Measurements from ENCODE around the gene HSDL2. TPM values are rescaled to one million over a fixed set of nuclear protein-coding genes. Genes with fewer than 3 reads are reported as not detected.
"Not testable (repeated sequence)": the region's sequence is repeated elsewhere in the genome, so short reads cannot be mapped to it uniquely, and the experiment has no call there.

The HSDL2 gene
- total and polyA plus RNA-seq, 2 donors (not counting 1 experiment from before 2014, with no cell fraction given), result 47.9 to 49.9 TPM

DNA sequence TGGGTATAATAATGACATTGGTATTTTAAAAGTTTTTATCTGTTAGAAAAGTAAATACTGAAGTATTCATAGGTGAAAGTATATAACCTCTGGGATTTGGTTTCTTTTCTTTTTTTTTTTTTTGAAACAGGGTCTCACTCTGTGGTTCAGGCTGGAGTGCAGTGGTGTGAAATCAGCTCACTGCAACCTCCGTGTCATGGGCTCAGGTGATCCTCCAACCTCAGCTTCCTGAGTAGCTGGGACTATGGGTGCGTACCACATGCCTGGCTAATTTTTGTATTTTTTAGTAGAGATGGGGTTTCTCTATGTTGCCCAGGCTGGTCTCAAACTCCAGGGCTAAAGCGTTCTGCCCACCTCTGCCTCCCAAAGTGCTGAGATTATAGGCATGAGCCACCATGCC is 7.2 kb downstream of the HSDL2 start:
- Histone ChIP-seq H3K4me3 (replicated peaks in 1 of 4; ENCODE audit: control extremely low read depth in 1 of 4, insufficient read depth in 1 of 4, low read depth in 3 of 4, low read length in 4 of 4) (no peak overlapping the region), H3K27ac (ENCODE audit: insufficient read depth, low read length) (no peak overlapping the region), H3K9me3 (ENCODE audit: control insufficient read depth, insufficient read depth, low read depth, low read length) (no peaks in the 10 kb centered on the region), H3K4me2 (ENCODE audit: extremely low read depth, insufficient read depth, low read length) (no peak overlapping the region), H4K20me1 (ENCODE audit: control insufficient read depth, extremely low read depth, insufficient read depth, low read length) (no peaks in the 10 kb centered on the region), H3K9ac (ENCODE audit: insufficient read depth, low read length) (no peak overlapping the region), H3K4me1 (ENCODE audit: control insufficient read depth, extremely low read depth, insufficient read depth, low read length) (no peaks in the 10 kb centered on the region), H3K36me3 (ENCODE audit: control insufficient read depth, insufficient read depth, low read length) (no peaks in the 10 kb centered on the region), H3K79me2 (ENCODE audit: control insufficient read depth, insufficient read depth, low read length) (peaks cover 13% of the 10 kb centered on the region), H2AFZ (ENCODE audit: low read length) (no peak overlapping the region), H3K27me3 (ENCODE audit: control insufficient read depth, insufficient read depth, low read length) (no peaks in the 10 kb centered on the region)
- DNase-seq (ENCODE audit: low read depth in 2 of 2), result no peak
- no peak for TF ChIP-seq EZH2 (IDR thresholded peaks at IDR 0.05; ENCODE audit: low read length, missing control alignments)
- TF ChIP-seq, protein P1, sequence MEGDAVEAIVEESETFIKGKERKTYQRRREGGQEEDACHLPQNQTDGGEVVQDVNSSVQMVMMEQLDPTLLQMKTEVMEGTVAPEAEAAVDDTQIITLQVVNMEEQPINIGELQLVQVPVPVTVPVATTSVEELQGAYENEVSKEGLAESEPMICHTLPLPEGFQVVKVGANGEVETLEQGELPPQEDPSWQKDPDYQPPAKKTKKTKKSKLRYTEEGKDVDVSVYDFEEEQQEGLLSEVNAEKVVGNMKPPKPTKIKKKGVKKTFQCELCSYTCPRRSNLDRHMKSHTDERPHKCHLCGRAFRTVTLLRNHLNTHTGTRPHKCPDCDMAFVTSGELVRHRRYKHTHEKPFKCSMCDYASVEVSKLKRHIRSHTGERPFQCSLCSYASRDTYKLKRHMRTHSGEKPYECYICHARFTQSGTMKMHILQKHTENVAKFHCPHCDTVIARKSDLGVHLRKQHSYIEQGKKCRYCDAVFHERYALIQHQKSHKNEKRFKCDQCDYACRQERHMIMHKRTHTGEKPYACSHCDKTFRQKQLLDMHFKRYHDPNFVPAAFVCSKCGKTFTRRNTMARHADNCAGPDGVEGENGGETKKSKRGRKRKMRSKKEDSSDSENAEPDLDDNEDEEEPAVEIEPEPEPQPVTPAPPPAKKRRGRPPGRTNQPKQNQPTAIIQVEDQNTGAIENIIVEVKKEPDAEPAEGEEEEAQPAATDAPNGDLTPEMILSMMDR (conservative IDR thresholded peaks at IDR 0.05 in 1 of 2, IDR thresholded peaks at IDR 0.05 in 1 of 2; ENCODE audit: low read depth in 1 of 2, low read length in 2 of 2), result no peak

DNA sequence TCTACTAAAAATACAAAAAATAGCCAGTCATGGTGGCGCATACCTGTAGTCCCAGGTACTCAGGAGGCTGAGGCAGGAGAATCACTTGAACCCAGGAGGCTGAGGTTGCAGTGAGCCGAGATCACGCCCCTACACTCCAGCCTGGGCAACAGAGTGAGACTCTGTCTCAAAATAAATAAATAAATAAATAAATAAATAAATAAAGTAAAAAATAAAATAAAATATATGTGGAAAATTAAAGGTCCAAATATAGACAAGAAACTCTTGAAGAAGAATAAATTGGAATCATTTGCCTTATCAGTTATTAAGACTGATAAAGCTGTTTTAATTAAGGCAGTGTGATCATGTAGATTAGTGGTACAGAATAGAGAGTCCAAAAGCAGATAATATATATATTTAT is 10.0 kb downstream of the HSDL2 start:
- H3K4me3 ChIP-seq (replicated peaks in 1 of 4; ENCODE audit: control extremely low read depth in 1 of 4, insufficient read depth in 1 of 4, low read depth in 3 of 4, low read length in 4 of 4); H3K4me1 ChIP-seq (ENCODE audit: control insufficient read depth, extremely low read depth, insufficient read depth, low read length); H3K27me3 ChIP-seq (ENCODE audit: control insufficient read depth, insufficient read depth, low read length); DNase-seq (ENCODE audit: low read depth in 2 of 2); H3K9me3 ChIP-seq (ENCODE audit: control insufficient read depth, insufficient read depth, low read depth, low read length); H3K79me2 ChIP-seq (ENCODE audit: control insufficient read depth, insufficient read depth, low read length); H3K4me2 ChIP-seq (ENCODE audit: extremely low read depth, insufficient read depth, low read length); H2AFZ ChIP-seq (ENCODE audit: low read length); H3K9ac ChIP-seq (ENCODE audit: insufficient read depth, low read length); H3K36me3 ChIP-seq (ENCODE audit: control insufficient read depth, insufficient read depth, low read length); H3K27ac ChIP-seq (ENCODE audit: insufficient read depth, low read length); H4K20me1 ChIP-seq (ENCODE audit: control insufficient read depth, extremely low read depth, insufficient read depth, low read length): not testable (repeated sequence)

DNA sequence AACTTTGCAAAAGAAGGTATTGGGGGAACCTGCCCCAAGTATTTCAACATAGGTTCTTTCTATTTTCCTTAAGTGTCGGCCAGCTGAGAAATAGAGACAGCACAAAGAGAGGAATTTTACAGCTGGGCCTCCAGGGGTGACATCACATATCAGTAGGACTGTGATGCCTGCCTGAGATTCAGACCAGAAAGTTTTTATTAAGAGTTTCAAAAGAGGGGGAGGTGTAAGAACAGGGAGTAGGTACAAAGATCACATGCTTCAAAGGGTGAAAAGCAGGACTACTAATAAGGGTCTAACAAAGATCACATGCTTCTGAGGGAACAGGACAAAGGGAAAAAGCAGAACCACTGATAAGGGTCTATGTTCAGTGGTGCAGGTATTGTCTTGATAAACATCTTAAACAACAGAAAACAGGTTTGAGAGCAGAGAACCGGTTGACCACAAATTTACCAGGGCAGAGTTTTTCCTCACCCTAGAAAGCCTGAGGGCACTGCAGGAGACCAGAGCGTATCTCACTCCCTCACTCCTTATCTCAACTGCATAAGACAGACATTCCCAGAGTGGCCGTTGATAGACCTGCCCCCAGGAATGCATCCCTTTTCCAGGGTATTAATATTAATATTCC is 12.1 kb downstream of the HSDL2 start:
- H3K9ac ChIP-seq (ENCODE audit: insufficient read depth, low read length); H3K27me3 ChIP-seq (ENCODE audit: control insufficient read depth, insufficient read depth, low read length); H3K4me2 ChIP-seq (ENCODE audit: extremely low read depth, insufficient read depth, low read length); H3K79me2 ChIP-seq (ENCODE audit: control insufficient read depth, insufficient read depth, low read length); H3K4me3 ChIP-seq (replicated peaks in 1 of 4; ENCODE audit: control extremely low read depth in 1 of 4, insufficient read depth in 1 of 4, low read depth in 3 of 4, low read length in 4 of 4); H3K4me1 ChIP-seq (ENCODE audit: control insufficient read depth, extremely low read depth, insufficient read depth, low read length); DNase-seq (ENCODE audit: low read depth in 2 of 2); H2AFZ ChIP-seq (ENCODE audit: low read length); H3K27ac ChIP-seq (ENCODE audit: insufficient read depth, low read length); H3K36me3 ChIP-seq (ENCODE audit: control insufficient read depth, insufficient read depth, low read length); H4K20me1 ChIP-seq (ENCODE audit: control insufficient read depth, extremely low read depth, insufficient read depth, low read length); H3K9me3 ChIP-seq (ENCODE audit: control insufficient read depth, insufficient read depth, low read depth, low read length): not testable (repeated sequence)

DNA sequence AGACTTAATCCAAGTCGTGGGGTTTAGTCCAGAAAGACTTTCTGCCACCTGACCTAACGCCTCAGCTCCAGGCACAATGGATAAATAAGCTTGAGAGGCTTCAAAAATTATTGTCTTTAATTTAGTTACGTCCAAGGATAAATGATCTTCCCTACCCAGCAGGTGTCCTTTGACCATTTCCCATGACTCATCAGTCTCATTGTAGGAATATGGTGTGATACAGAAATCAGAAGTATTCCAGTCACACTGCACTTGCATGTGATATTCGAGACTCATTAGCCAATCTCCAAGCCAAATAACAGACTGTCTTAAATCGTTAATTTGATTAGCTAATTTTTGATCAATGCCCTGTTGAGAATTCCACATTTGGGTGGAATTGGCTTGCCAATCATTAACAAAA is 13.2 kb downstream of the HSDL2 start:
- H3K36me3 ChIP-seq (ENCODE audit: control insufficient read depth, insufficient read depth, low read length); H2AFZ ChIP-seq (ENCODE audit: low read length); H3K9me3 ChIP-seq (ENCODE audit: control insufficient read depth, insufficient read depth, low read depth, low read length); H3K27me3 ChIP-seq (ENCODE audit: control insufficient read depth, insufficient read depth, low read length); H3K27ac ChIP-seq (ENCODE audit: insufficient read depth, low read length); H3K4me2 ChIP-seq (ENCODE audit: extremely low read depth, insufficient read depth, low read length); H3K9ac ChIP-seq (ENCODE audit: insufficient read depth, low read length); H4K20me1 ChIP-seq (ENCODE audit: control insufficient read depth, extremely low read depth, insufficient read depth, low read length); H3K4me1 ChIP-seq (ENCODE audit: control insufficient read depth, extremely low read depth, insufficient read depth, low read length); H3K4me3 ChIP-seq (replicated peaks in 1 of 4; ENCODE audit: control extremely low read depth in 1 of 4, insufficient read depth in 1 of 4, low read depth in 3 of 4, low read length in 4 of 4); H3K79me2 ChIP-seq (ENCODE audit: control insufficient read depth, insufficient read depth, low read length); DNase-seq (ENCODE audit: low read depth in 2 of 2): not testable (repeated sequence)

All from fibroblast of lung (primary cell).